NB4 (cell line): Measurements from ENCODE around the gene ID1.

Experiments
- DNase-seq: peaks from one replicate; pipeline ENCODE4 v3.0.0; 2010; ENCODE audit warnings: low read depth
- H3K4me3 ChIP-seq: one replicate; pipeline ENCODE4 v1.5.1; 2011; ENCODE audit warnings: mild to moderate bottlenecking, low read depth, low read length, moderate library complexity
- MYC ChIP-seq: IDR thresholded peaks from 2 replicates; pipeline ENCODE4 v1.6.1; 2011; ENCODE audit warnings: low read depth, low read length
- POLR2A ChIP-seq: IDR thresholded peaks from 2 replicates; pipeline ENCODE4 v1.6.1; 2011; ENCODE audit warnings: mild to moderate bottlenecking; ENCODE audit not compliant: insufficient read length; ENCODE audit errors: extremely low read depth
- TF ChIP-seq, protein P1 (sequence below): IDR thresholded peaks from 2 replicates; pipeline ENCODE4 v1.6.1; 2011; ENCODE audit warnings: low read depth, low read length
- TF ChIP-seq, protein P2 (sequence below): IDR thresholded peaks from one replicate; pipeline ENCODE4 v1.5.1; 2012; ENCODE audit warnings: low read depth, low read length

The ID1 gene, protein sequence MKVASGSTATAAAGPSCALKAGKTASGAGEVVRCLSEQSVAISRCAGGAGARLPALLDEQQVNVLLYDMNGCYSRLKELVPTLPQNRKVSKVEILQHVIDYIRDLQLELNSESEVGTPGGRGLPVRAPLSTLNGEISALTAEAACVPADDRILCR

DNA sequence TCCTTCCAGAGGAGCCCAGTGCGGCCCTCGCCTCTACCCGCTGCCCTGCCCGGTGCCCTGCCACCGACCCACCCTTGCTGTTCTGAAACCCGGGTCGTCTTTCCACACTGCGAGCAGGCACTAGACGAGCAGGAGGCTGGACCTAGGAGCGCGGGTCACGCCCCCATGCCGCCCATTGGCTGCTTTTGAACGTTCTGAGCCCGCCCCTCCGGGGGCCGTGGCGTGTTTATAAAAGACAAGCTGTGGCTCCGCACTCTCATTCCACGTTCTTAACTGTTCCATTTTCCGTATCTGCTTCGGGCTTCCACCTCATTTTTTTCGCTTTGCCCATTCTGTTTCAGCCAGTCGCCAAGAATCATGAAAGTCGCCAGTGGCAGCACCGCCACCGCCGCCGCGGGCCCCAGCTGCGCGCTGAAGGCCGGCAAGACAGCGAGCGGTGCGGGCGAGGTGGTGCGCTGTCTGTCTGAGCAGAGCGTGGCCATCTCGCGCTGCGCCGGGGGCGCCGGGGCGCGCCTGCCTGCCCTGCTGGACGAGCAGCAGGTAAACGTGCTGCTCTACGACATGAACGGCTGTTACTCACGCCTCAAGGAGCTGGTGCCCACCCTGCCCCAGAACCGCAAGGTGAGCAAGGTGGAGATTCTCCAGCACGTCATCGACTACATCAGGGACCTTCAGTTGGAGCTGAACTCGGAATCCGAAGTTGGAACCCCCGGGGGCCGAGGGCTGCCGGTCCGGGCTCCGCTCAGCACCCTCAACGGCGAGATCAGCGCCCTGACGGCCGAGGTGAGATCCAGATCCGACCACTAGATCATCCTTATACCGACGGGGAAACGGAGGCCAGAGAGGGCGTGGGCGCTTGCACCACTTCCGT, at the start of gene ID1:
Gene ID1 (plus strand): TSS at position 259 of the 871 bp plus-strand sequence. CDS start 99 bp downstream, at position 358.
- H3K4me3 ChIP-seq: peak within 1 kb of the TSS; percentile 56
- TF ChIP-seq POLR2A (peak; percentile 61), MYC (peak; percentile 24)
- TF ChIP-seq, protein P1, sequence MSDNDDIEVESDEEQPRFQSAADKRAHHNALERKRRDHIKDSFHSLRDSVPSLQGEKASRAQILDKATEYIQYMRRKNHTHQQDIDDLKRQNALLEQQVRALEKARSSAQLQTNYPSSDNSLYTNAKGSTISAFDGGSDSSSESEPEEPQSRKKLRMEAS: peak; percentile 60
- TF ChIP-seq, protein P2, sequence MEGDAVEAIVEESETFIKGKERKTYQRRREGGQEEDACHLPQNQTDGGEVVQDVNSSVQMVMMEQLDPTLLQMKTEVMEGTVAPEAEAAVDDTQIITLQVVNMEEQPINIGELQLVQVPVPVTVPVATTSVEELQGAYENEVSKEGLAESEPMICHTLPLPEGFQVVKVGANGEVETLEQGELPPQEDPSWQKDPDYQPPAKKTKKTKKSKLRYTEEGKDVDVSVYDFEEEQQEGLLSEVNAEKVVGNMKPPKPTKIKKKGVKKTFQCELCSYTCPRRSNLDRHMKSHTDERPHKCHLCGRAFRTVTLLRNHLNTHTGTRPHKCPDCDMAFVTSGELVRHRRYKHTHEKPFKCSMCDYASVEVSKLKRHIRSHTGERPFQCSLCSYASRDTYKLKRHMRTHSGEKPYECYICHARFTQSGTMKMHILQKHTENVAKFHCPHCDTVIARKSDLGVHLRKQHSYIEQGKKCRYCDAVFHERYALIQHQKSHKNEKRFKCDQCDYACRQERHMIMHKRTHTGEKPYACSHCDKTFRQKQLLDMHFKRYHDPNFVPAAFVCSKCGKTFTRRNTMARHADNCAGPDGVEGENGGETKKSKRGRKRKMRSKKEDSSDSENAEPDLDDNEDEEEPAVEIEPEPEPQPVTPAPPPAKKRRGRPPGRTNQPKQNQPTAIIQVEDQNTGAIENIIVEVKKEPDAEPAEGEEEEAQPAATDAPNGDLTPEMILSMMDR: no peak
- DNase-seq: peak; percentile 91

DNA sequence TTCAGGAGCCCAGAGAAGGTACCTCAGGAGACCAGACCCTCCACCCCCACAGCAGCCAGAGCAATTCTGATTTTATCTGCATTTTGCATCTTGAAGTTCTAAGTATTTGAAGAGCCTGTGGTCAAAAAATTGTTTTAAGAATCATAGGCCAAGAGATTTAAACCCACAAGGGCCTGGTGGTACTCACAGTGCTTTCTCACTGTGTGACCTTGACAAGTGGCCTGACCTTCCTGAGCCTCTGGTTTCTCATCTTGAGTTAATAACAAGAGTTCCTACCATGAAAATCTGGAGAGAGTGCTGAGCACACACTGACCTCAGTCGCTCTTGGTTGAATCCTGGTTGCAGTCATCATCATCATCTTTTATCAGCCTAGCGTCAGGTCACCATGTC, 45.4 kb upstream of the ID1 start:
- DNase-seq: no peak
- H3K4me3 ChIP-seq: no peak overlapping the region
- TF ChIP-seq, protein P1: no peak
- TF ChIP-seq, protein P2: peak; percentile 9
- TF ChIP-seq POLR2A (no peak), MYC (no peak)

DNA sequence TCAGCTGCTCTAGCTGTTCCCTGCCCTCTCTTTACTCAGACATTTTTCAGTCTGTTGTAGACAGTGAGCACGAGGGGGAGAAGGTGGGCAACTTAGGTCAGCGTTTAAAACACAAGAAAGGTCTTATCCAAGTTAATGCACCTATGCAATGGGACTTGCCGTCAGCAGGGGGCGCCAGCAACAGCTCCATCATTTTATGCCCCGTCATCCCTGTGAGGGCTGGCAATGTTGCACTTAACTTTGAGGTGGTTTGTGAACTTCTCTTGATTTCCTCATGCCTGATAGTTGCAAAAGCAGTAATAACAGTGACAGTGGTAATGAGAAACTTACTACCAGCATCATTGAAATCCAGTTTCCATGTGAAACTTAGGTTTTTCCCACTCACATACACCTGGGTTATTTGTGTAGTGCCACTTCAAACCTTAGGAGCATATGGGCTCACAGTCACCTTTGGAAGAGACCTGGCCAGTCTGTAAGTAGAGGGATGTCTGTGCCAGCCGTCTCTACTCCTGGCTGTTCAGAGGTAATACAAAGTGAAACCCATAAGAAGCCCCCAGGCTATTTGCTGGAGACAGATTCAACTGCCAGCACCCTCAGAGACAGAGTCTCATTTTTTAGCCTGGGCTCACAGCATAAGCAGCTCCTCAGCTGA, 44.9 kb upstream of the ID1 start:
- no peak overlapping the region for H3K4me3 ChIP-seq
- TF ChIP-seq MYC (no peak), POLR2A (no peak)
- TF ChIP-seq, protein P2: peak; percentile 96
- TF ChIP-seq, protein P1: peak; percentile 43
- peak; percentile 86 for DNase-seq

DNA sequence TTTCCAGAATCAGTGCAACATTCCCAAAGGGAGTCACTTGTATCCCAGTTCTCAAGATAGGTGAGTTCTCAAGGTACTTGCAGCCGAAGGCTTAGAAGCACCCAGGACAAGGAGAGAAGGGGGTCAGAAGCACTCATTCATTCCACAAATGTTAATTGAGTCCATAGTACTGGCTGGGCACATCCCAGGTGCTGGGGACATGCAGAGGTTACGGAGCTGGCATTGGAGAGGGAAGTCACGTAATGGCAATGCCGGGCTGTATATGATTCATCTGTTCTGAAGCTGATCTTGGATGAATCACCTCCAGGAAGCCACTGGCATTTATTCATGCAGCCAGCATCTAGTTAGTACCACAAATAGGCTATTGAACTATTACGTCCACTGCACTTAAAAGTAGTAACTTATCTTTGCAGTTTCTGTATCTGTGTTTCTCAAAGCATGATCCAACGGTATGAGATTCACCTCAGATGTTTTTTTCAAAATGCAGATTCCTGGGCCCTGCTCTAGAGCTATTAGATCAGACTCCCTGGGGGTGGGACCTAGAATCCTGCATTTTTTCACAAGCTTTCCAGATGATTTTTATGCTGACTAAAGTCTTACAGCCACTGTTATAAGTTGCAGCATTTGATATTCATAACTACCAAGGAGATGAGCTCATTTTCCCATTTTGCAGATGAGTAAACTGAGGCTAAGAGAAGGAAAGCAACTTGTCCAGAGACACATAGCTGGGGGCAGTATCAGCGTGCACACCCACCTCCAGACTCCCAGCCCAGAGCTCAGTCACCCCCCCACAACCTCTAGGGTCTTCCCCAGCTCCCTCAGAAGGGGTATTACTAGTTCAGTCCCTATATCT, 44.1 kb upstream of the ID1 start:
- TF ChIP-seq, protein P2: no peak
- DNase-seq: no peak
- no peak overlapping the region for H3K4me3 ChIP-seq

DNA sequence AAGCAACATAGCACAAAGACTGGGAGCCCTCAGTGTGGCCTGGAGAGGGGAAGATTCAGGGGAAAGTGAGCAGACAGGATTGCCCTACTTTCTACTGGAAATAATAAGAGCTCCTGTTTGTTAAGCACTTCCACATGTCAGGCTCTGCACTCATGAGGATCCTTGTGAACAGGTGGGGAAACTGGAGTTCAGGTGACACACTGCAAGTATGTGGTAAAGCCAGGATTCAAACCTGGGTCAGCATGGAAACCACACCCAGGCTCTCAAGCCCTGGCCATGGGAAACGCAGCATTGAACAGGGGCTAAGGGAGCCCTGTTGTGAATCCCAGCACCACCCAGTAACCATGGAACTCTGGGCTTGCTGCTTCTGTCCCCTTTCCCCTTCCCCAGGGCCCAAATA, 42.8 kb upstream of the ID1 start:
- H3K4me3 ChIP-seq: no peak overlapping the region

More for the DNA sequence above, 42.8 kb upstream of the ID1 start:
- no peak for TF ChIP-seq MYC
- TF ChIP-seq, protein P2: no peak
- TF ChIP-seq, protein P1: no peak
- TF ChIP-seq POLR2A: no peak
- no peak for DNase-seq
